Glutamatergic neuron (in vitro differentiated cells): ENCODE results near the gene THPO. TPM values are rescaled to one million over a fixed set of nuclear protein-coding genes. Genes with fewer than 3 reads are reported as not detected.
A peak's percentile ranks its signal among the peaks of the same experiment; 100 is the strongest.

Experiments used
- DNase-seq: peaks from one replicate; pipeline ENCODE4 v3.0.0; 2022
- H3K27ac Mint-ChIP-seq: one replicate; pipeline ENCODE4 v1.8.0; 2020; ENCODE audit warnings: mild to moderate bottlenecking, mixed read lengths, inconsistent platforms; ENCODE audit not compliant: unreplicated experiment
- H3K27me3 Mint-ChIP-seq: one replicate; pipeline ENCODE4 v1.8.0; 2020; ENCODE audit warnings: mild to moderate bottlenecking, moderate library complexity, mixed read lengths, inconsistent platforms; ENCODE audit not compliant: unreplicated experiment
- H3K36me3 Mint-ChIP-seq: one replicate; pipeline ENCODE4 v1.8.0; 2020; ENCODE audit warnings: mild to moderate bottlenecking, mixed read lengths, inconsistent platforms; ENCODE audit not compliant: unreplicated experiment
- H3K4me1 Mint-ChIP-seq: one replicate; pipeline ENCODE4 v1.8.0; 2020; ENCODE audit warnings: mild to moderate bottlenecking, low read depth, mixed read lengths, inconsistent platforms; ENCODE audit not compliant: unreplicated experiment
- H3K4me3 Mint-ChIP-seq: one replicate; pipeline ENCODE4 v1.8.0; 2020; ENCODE audit warnings: mild to moderate bottlenecking, mixed read lengths, inconsistent platforms; ENCODE audit not compliant: unreplicated experiment
- H3K9me3 Mint-ChIP-seq: one replicate; pipeline ENCODE4 v1.8.0; 2020; ENCODE audit warnings: mild to moderate bottlenecking, moderate library complexity, mixed read lengths, inconsistent platforms; ENCODE audit not compliant: unreplicated experiment
- CTCF ChIP-seq: fragments of 200-600 bp; sonication (generic); IDR thresholded peaks from one replicate; pipeline ENCODE4 v1.5.0; 2021; ENCODE audit not compliant: partially characterized antibody, unreplicated experiment
- total RNA-seq: library from RNA; stranded (reverse); fragmentation: NEBNext Ultra II Directional; extraction: Animal tissue kit (Norgen Biotek cat#: 25700); gene quantifications from one replicate; pipeline ENCODE4 v1.2.1, GENCODE V29; 2021; ENCODE audit not compliant: unreplicated experiment

The THPO gene
- total RNA-seq, 1 donor from 2014 or later: 1.6 TPM

- Mint-ChIP-seq H3K9me3 (peaks cover 3% of the 10 kb centered on the region), H3K4me3 (no peak overlapping the region), H3K27me3 (peaks cover 5% of the 10 kb centered on the region), H3K27ac (no peak overlapping the region), H3K4me1 (peaks cover 9% of the 10 kb centered on the region), H3K36me3 (no peaks in the 10 kb centered on the region)
- DNase-seq: no peak
- TF ChIP-seq CTCF: no peak
These were observed 5.6 kb downstream of the THPO start for GRCh38 chr3:184372296-184372821.

- Mint-ChIP-seq H3K4me1 (peaks cover 9% of the 10 kb centered on the region), H3K27ac (peak overlapping the region; percentile 25), H3K4me3 (no peak overlapping the region), H3K9me3 (peaks cover 3% of the 10 kb centered on the region), H3K36me3 (no peaks in the 10 kb centered on the region), H3K27me3 (peaks cover 2% of the 10 kb centered on the region)
- peak; percentile 80 for DNase-seq
- peak; percentile 86 for TF ChIP-seq CTCF
These were observed 6.4 kb downstream of the THPO start for GRCh38 chr3:184371570-184372018.

- Mint-ChIP-seq H3K36me3 (no peaks in the 10 kb centered on the region), H3K27me3 (peaks cover 3% of the 10 kb centered on the region), H3K27ac (no peak overlapping the region), H3K4me1 (peaks cover 9% of the 10 kb centered on the region), H3K9me3 (peaks cover under 1% of the 10 kb centered on the region), H3K4me3 (no peak overlapping the region)
- DNase-seq: no peak
- TF ChIP-seq CTCF: no peak
These were observed 9.3 kb downstream of the THPO start for GRCh38 chr3:184368586-184369183.

- H3K4me3 Mint-ChIP-seq: no peak overlapping the region
- no peak for DNase-seq
- H3K36me3 Mint-ChIP-seq: no peaks in the 10 kb centered on the region
- peaks cover 2% of the 10 kb centered on the region for H3K27me3 Mint-ChIP-seq
- peaks cover 9% of the 10 kb centered on the region for H3K4me1 Mint-ChIP-seq
- H3K27ac Mint-ChIP-seq: no peak overlapping the region
- peaks cover 6% of the 10 kb centered on the region for H3K9me3 Mint-ChIP-seq
- TF ChIP-seq CTCF: no peak
These were observed 9.9 kb downstream of the THPO start for GRCh38 chr3:184368116-184368515.

- no peak overlapping the region for H3K4me3 Mint-ChIP-seq
- no peak for DNase-seq
- peaks cover 8% of the 10 kb centered on the region for H3K9me3 Mint-ChIP-seq
- no peak for TF ChIP-seq CTCF
- peaks cover 5% of the 10 kb centered on the region for H3K27me3 Mint-ChIP-seq
- no peaks in the 10 kb centered on the region for H3K36me3 Mint-ChIP-seq
- peaks cover 2% of the 10 kb centered on the region for H3K4me1 Mint-ChIP-seq
- no peak overlapping the region for H3K27ac Mint-ChIP-seq
These were observed 11.3 kb downstream of the THPO start for GRCh38 chr3:184366619-184367289.
